ENCODE data around the gene LBH.

DNA sequence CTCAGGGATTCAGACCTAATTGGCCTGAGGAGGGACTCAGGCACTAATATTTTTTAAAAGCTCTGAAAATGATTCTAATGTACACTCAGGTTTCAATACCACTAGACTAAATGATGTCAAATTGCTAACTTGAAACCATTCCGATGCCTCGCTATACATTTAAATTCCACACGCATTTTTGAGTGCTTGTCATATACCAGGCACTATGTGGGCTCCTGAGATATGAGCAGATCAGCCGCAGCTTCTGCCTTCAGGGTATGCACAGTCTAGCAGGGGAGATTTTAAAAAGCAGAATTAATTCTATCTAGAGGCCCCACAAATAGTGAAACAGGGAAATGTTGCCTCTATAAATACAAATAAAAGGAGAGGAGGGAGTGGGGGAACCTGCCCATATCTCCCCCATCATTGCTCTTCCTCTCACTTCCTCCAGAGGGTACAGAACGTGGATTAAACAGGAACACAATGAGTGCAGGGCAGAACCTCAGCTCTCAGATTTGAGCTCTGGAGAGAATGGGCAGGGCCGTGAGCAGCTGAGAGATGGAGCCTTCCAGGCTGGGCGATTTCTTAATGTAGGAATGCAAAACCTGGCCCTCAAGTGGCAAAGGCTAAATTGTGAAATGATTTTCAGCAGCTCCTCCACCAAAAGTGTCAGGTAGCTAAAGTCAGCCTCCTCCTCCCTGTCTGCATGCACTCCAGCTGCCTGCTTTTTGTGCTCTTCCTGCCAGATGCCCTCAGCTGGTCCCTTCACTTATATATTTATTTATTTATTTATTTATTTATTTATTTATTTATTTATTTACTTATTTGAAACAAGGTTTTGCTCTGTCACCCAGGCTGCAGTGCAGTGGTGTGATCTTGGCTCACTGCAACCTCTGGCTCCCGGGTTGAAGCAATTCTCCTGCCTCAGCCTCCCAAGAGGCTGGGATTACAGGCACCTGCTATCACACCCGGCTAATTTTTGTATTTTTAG lies 24.6 kb upstream of the LBH start:
- TF ChIP-seq, protein P1, sequence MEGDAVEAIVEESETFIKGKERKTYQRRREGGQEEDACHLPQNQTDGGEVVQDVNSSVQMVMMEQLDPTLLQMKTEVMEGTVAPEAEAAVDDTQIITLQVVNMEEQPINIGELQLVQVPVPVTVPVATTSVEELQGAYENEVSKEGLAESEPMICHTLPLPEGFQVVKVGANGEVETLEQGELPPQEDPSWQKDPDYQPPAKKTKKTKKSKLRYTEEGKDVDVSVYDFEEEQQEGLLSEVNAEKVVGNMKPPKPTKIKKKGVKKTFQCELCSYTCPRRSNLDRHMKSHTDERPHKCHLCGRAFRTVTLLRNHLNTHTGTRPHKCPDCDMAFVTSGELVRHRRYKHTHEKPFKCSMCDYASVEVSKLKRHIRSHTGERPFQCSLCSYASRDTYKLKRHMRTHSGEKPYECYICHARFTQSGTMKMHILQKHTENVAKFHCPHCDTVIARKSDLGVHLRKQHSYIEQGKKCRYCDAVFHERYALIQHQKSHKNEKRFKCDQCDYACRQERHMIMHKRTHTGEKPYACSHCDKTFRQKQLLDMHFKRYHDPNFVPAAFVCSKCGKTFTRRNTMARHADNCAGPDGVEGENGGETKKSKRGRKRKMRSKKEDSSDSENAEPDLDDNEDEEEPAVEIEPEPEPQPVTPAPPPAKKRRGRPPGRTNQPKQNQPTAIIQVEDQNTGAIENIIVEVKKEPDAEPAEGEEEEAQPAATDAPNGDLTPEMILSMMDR (IDR thresholded peaks at IDR 0.05): no peak
- TF ChIP-seq POLR2A (IDR thresholded peaks at IDR 0.05): no peak
- no peak for TF ChIP-seq POLR2AphosphoS5 (IDR thresholded peaks at IDR 0.05)
